ENCODE measurements around the gene TJP3. TPM values are rescaled to one million over a fixed set of nuclear protein-coding genes. Genes with fewer than 3 reads are reported as not detected.

Gene TJP3
- total and polyA plus RNA-seq, 10 of the 15 experiments (the other 5 are each of a cell fraction or from before 2014, with no cell fraction given): 0.04 to 1.2 (median 0.29) TPM; not detected in 6

DNA sequence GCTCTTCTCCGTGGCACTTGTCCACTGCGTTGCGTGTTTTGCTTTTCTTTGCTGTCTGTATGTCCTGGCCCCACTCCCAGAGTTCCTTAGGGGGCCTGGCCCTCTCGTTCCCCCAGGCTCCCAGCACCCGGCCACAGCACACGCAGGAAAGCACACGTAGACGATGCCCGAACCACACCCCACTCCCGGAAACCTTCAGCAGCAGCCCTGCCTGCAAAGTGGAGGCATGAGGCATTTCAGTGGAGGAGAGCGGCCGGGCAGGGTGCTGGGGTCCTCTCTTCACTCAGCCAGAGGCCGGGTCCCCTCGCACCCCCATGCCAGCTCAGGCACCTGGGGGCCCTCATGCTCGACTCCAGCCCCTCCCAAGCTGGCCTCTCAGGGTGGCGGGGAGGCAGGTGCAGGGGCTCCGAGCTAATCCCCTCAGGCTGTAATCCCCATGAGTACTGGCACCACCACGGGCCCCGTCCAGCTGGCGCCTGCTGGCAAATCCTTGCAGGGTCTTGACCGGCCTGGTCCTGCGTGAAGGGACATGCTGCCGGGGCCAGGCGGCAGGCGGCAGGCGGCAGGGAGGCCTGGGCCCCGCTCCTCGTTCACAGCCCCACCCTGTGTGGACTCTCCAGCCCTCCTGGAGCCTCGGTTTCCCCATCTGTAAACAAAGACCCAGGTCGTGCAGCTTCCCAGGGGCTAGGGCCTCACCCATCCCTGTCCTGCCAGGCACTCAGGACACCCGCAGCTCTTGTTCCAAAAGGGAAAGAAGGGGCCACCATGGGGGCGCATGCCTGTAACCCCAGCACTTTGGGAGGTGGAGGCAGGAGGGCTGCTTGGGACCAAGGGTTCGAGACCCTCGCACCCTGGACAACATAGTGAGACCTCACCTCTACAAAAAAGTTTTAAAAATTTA lies 14.9 kb upstream of the TJP3 start:
- CTCF ChIA-PET: interaction anchor here (0.6 to 1.2 kb wide), 4 partner anchors 9 to 408 kb away, joined by 3 to 5 read pairs (median 3); partner anchors contain the start of gene TJP3
- no peaks in the 10 kb centered on the region; a peak in 1 of 4 replicates for H3K36me3 ChIP-seq (ENCODE audit: control insufficient read depth in 2 of 2, insufficient read depth in 2 of 2, low read length in 1 of 2)
- H4K20me1 ChIP-seq (ENCODE audit: control insufficient read depth, insufficient read depth): no peaks in the 10 kb centered on the region
- peaks cover 3% of the 10 kb centered on the region for H3K4me1 ChIP-seq (ENCODE audit: control insufficient read depth, insufficient read depth, low read length)
- H3K9me3 ChIP-seq (replicated peaks; ENCODE audit: control insufficient read depth, insufficient read depth, low read length): no peaks in the 10 kb centered on the region; the same call in 2 of the 3 replicates
- DNase-seq (ENCODE audit: low read depth, low spot score) (no peak), FAIRE-seq (no peak), ATAC-seq (no peak)
- intact Hi-C loops (cut with micrococcal nuclease; ENCODE audit: unreplicated experiment) (no loop called here), in situ Hi-C loops (cut with MboI) (no loop called here)
- H3K27me3 ChIP-seq (replicated peaks in 1 of 2; ENCODE audit: control insufficient read depth in 2 of 2, insufficient read depth in 2 of 2, low read length in 1 of 2): no peaks in the 10 kb centered on the region
- H3K27ac ChIP-seq (ENCODE audit: control insufficient read depth, insufficient read depth): no peak overlapping the region
- no TSS peak for BruUV-seq (replicated peaks)
- RAD21 ChIA-PET (ENCODE audit: unreplicated experiment): interaction anchor here (0.6 kb wide), 1 partner anchor 650 kb away, joined by 3 read pairs; the partner anchor contains the start of gene MPND
- TF ChIP-seq RFX5 (IDR thresholded peaks at IDR 0.05; ENCODE audit: low read depth, low read length) (no peak), ZNF622 (IDR thresholded peaks at IDR 0.05) (no peak), ESRRA (IDR thresholded peaks at IDR 0.05; ENCODE audit: low read length) (no peak), ZNF217 (IDR thresholded peaks at IDR 0.05) (no peak), NR2C1 (IDR thresholded peaks at IDR 0.05) (no peak), CHD4 (IDR thresholded peaks at IDR 0.05) (no peak), HCFC1 (IDR thresholded peaks at IDR 0.05; ENCODE audit: low read length) (no peak), NFIC (IDR thresholded peaks at IDR 0.05; ENCODE audit: low read depth, low read length) (no peak), MTA3 (IDR thresholded peaks at IDR 0.05; ENCODE audit: borderline replicate concordance, low read length) (no peak), KAT2A (conservative IDR thresholded peaks at IDR 0.05; ENCODE audit: control insufficient read depth, low read depth, low read length) (no peak), POLR2A (IDR thresholded peaks at IDR 0.05; ENCODE audit: low read depth, low read length) (no peak), SREBF1 (IDR thresholded peaks at IDR 0.05; ENCODE audit: low read length) (no peak), GABPA (IDR thresholded peaks at IDR 0.05; ENCODE audit: low read depth) (no peak)
- TF ChIP-seq, protein P1, sequence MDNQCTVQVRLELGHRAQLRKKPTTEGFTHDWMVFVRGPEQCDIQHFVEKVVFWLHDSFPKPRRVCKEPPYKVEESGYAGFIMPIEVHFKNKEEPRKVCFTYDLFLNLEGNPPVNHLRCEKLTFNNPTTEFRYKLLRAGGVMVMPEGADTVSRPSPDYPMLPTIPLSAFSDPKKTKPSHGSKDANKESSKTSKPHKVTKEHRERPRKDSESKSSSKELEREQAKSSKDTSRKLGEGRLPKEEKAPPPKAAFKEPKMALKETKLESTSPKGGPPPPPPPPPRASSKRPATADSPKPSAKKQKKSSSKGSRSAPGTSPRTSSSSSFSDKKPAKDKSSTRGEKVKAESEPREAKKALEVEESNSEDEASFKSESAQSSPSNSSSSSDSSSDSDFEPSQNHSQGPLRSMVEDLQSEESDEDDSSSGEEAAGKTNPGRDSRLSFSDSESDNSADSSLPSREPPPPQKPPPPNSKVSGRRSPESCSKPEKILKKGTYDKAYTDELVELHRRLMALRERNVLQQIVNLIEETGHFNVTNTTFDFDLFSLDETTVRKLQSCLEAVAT (IDR thresholded peaks at IDR 0.05): no peak
- TF ChIP-seq, protein P2, sequence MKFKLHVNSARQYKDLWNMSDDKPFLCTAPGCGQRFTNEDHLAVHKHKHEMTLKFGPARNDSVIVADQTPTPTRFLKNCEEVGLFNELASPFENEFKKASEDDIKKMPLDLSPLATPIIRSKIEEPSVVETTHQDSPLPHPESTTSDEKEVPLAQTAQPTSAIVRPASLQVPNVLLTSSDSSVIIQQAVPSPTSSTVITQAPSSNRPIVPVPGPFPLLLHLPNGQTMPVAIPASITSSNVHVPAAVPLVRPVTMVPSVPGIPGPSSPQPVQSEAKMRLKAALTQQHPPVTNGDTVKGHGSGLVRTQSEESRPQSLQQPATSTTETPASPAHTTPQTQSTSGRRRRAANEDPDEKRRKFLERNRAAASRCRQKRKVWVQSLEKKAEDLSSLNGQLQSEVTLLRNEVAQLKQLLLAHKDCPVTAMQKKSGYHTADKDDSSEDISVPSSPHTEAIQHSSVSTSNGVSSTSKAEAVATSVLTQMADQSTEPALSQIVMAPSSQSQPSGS (IDR thresholded peaks at IDR 0.05; ENCODE audit: low read length): no peak
- no peak overlapping the region for H3K4me3 ChIP-seq
- H3K79me2 ChIP-seq (ENCODE audit: control insufficient read depth, insufficient read depth, low read length): peaks cover 21% of the 10 kb centered on the region
- no peak overlapping the region for H3K9ac ChIP-seq (ENCODE audit: control insufficient read depth, insufficient read depth, low read length)
- SMC1A ChIA-PET (ENCODE audit: uncharacterized antibody, unreplicated experiment): no interaction called here
- H3K4me2 ChIP-seq (ENCODE audit: control insufficient read depth, insufficient read depth): no peak overlapping the region
- POLR2A ChIA-PET: interaction anchor here (0.6 kb wide), 1 partner anchor 336 kb away, joined by 5 read pairs; no protein-coding TSS in a partner anchor
- no peak overlapping the region for H2AFZ ChIP-seq (ENCODE audit: control insufficient read depth, low read depth, low read length)
- 91% methylated on average over 27 of the region's 34 CpGs for WGBS (ENCODE audit: insufficient coverage, insufficient replicate concordance, low lambda C conversion rate, missing lambda C conversion rate)

Measured in GM12878 (cell line).